Karpas-422 (cell line): Measurements from ENCODE around the gene CEP112. TPM values are rescaled to one million over a fixed set of nuclear protein-coding genes. Genes with fewer than 3 reads are reported as not detected.

ENCODE experiments used
- DNase-seq: peaks from one replicate; pipeline ENCODE4 v3.0.0-alpha.2; 2015
- H2AFZ ChIP-seq: fragments of 200-600 bp; sonication (generic); 2 replicates; pipeline ENCODE4 v1.6.1; 2014; ENCODE audit warnings: antibody characterized with exemption, low read length, mixed read lengths
- H3K27ac ChIP-seq: fragments of 200-600 bp; sonication (generic); 2 replicates; pipeline ENCODE4 v1.5.1; 2014; ENCODE audit warnings: mild to moderate bottlenecking, low read length, moderate library complexity
- H3K27me3 ChIP-seq: fragments of 200-600 bp; sonication (generic); 2 replicates; pipeline ENCODE4 v1.6.1; 2014; ENCODE audit warnings: low read length, mixed read lengths
- H3K36me3 ChIP-seq: fragments of 200-600 bp; sonication (generic); 2 replicates; pipeline ENCODE4 v1.6.1; 2014; ENCODE audit warnings: low read length, mixed read lengths; ENCODE audit not compliant: insufficient read depth
- H3K4me1 ChIP-seq: fragments of 200-600 bp; sonication (generic); 2 replicates; pipeline ENCODE4 v1.6.1; 2014; ENCODE audit warnings: mild to moderate bottlenecking, low read length, mixed read lengths
- H3K4me2 ChIP-seq: fragments of 200-600 bp; sonication (generic); 2 replicates; pipeline ENCODE4 v1.6.1; 2014; ENCODE audit warnings: low read length, low read depth, mild to moderate bottlenecking; ENCODE audit not compliant: poor library complexity, severe bottlenecking
- H3K4me3 ChIP-seq: fragments of 200-600 bp; sonication (generic); 2 replicates; pipeline ENCODE4 v1.5.1; 2014; ENCODE audit warnings: mild to moderate bottlenecking, antibody characterized with exemption, low read length, mixed read lengths
- H3K79me2 ChIP-seq: fragments of 200-600 bp; sonication (generic); 2 replicates; pipeline ENCODE4 v1.6.1; 2014; ENCODE audit warnings: mild to moderate bottlenecking, low read length, mixed read lengths
- H3K9ac ChIP-seq: fragments of 200-600 bp; sonication (generic); 2 replicates; pipeline ENCODE4 v1.6.0; 2014; ENCODE audit warnings: low read length
- H3K9me2 ChIP-seq: fragments of 200-600 bp; sonication (generic), shearing (Covaris generic); replicated peaks from 2 replicates; pipeline ENCODE4 v1.6.0; 2014; ENCODE audit warnings: mild to moderate bottlenecking, low read length, moderate library complexity; ENCODE audit not compliant: insufficient read depth
- H3K9me3 ChIP-seq: fragments of 300-700, 200-600 bp; sonication (generic); 2 replicates; pipeline ENCODE4 v1.6.1; 2014; ENCODE audit warnings: low read length, mixed read lengths
- H4K20me1 ChIP-seq: fragments of 200-600 bp; sonication (generic); 2 replicates; pipeline ENCODE4 v1.6.1; 2014; ENCODE audit warnings: mild to moderate bottlenecking, antibody characterized with exemption, low read length, low read depth; ENCODE audit not compliant: insufficient read depth
- total RNA-seq: library from RNA; depleted of rRNA; stranded (reverse); fragments of >200 nt; shearing (Covaris generic); gene quantifications from 2 replicates; pipeline ENCODE4 v1.2.3, GENCODE V29; 2014; ENCODE audit warnings: low replicate concordance

Gene CEP112
- total RNA-seq, 1 experiment from 2014 or later, result not detected

- H3K27me3 ChIP-seq, result no peaks in the 10 kb centered on the region
- no peak overlapping the region for H3K4me3 ChIP-seq
- no peaks in the 10 kb centered on the region for H3K9me3 ChIP-seq
- H3K79me2 ChIP-seq, result no peaks in the 10 kb centered on the region
- DNase-seq, result no peak
- H3K27ac ChIP-seq, result no peak overlapping the region
- H4K20me1 ChIP-seq, result no peaks in the 10 kb centered on the region
- H3K4me2 ChIP-seq, result no peak overlapping the region
- no peak overlapping the region for H2AFZ ChIP-seq
- no peak overlapping the region for H3K9ac ChIP-seq
- H3K36me3 ChIP-seq, result no peaks in the 10 kb centered on the region
- no peaks in the 10 kb centered on the region for H3K9me2 ChIP-seq
- no peaks in the 10 kb centered on the region for H3K4me1 ChIP-seq
Observed at GRCh38 chr17:66229783-66230538, 38.0 kb upstream of the CEP112 start.

- Histone ChIP-seq H4K20me1 (no peaks in the 10 kb centered on the region), H3K4me3 (no peak within 1 kb of the TSS), H2AFZ (no peak within 1 kb of the TSS), H3K79me2 (no peaks in the 10 kb centered on the region), H3K36me3 (no peaks in the 10 kb centered on the region), H3K9me3 (no peaks in the 10 kb centered on the region), H3K9me2 (no peaks in the 10 kb centered on the region), H3K9ac (no peak within 1 kb of the TSS), H3K4me1 (no peaks in the 10 kb centered on the region), H3K27me3 (no peaks in the 10 kb centered on the region), H3K27ac (no peak within 1 kb of the TSS), H3K4me2 (no peak within 1 kb of the TSS)
- no peak for DNase-seq
Observed at GRCh38 chr17:66228887-66229782, 37.2 kb upstream of the CEP112 start, which contains the start of gene APOH. TSS of gene APOH (minus strand) at chr17:66229415. CDS start at chr17:66229379, 36 bp downstream.

GRCh38 chr17:66227212-66228045 lies 35.5 kb upstream of the CEP112 start:
- DNase-seq, result no peak
- Histone ChIP-seq H3K36me3 (no peaks in the 10 kb centered on the region), H3K4me2 (no peak overlapping the region)

GRCh38 chr17:66222798-66223350 lies 30.9 kb upstream of the CEP112 start:
- no peak for DNase-seq
- Histone ChIP-seq H3K9me2 (no peaks in the 10 kb centered on the region), H3K4me1 (peaks cover 23% of the 10 kb centered on the region), H3K36me3 (no peaks in the 10 kb centered on the region), H3K4me3 (no peak overlapping the region), H3K4me2 (peak overlapping the region; percentile 38), H3K9ac (no peak overlapping the region), H3K27ac (no peak overlapping the region), H3K79me2 (no peaks in the 10 kb centered on the region), H2AFZ (no peak overlapping the region), H4K20me1 (peaks cover 3% of the 10 kb centered on the region; the same call in 1 of the 2 replicates), H3K27me3 (no peaks in the 10 kb centered on the region), H3K9me3 (no peaks in the 10 kb centered on the region)

More at GRCh38 chr17:66227212-66228045, 35.5 kb upstream of the CEP112 start:
- Histone ChIP-seq H3K9me3 (no peaks in the 10 kb centered on the region), H4K20me1 (peaks cover 3% of the 10 kb centered on the region; the same call in 1 of the 2 replicates), H3K9me2 (no peaks in the 10 kb centered on the region), H3K4me1 (peaks cover 10% of the 10 kb centered on the region), H3K27me3 (no peaks in the 10 kb centered on the region), H3K27ac (no peak overlapping the region), H2AFZ (no peak overlapping the region), H3K79me2 (no peaks in the 10 kb centered on the region), H3K9ac (no peak overlapping the region), H3K4me3 (no peak overlapping the region)

GRCh38 chr17:66221755-66222530 lies 30.0 kb upstream of the CEP112 start:
- peak overlapping the region; percentile 25; the same call in 1 of the 2 replicates for H3K27ac ChIP-seq

GRCh38 chr17:66221343-66221742 lies 29.4 kb upstream of the CEP112 start:
- H3K9me3 ChIP-seq, result no peaks in the 10 kb centered on the region
- H3K4me1 ChIP-seq, result peaks cover 23% of the 10 kb centered on the region
- no peak overlapping the region for H3K27ac ChIP-seq
- no peaks in the 10 kb centered on the region for H3K27me3 ChIP-seq
- H3K36me3 ChIP-seq, result no peaks in the 10 kb centered on the region
- H3K4me3 ChIP-seq, result no peak overlapping the region
- H3K4me2 ChIP-seq, result peak overlapping the region; percentile 38
- H3K9ac ChIP-seq, result no peak overlapping the region
- H4K20me1 ChIP-seq, result peaks cover 3% of the 10 kb centered on the region; the same call in 1 of the 2 replicates
- no peak for DNase-seq
- H3K79me2 ChIP-seq, result no peaks in the 10 kb centered on the region
- H3K9me2 ChIP-seq, result no peaks in the 10 kb centered on the region
- H2AFZ ChIP-seq, result no peak overlapping the region

More at GRCh38 chr17:66221755-66222530, 30.0 kb upstream of the CEP112 start:
- no peak overlapping the region for H2AFZ ChIP-seq
- H4K20me1 ChIP-seq, result peaks cover 3% of the 10 kb centered on the region; the same call in 1 of the 2 replicates
- peak; percentile 82 for DNase-seq
- no peaks in the 10 kb centered on the region for H3K9me2 ChIP-seq
- H3K9me3 ChIP-seq, result no peaks in the 10 kb centered on the region
- H3K9ac ChIP-seq, result no peak overlapping the region
- H3K4me3 ChIP-seq, result no peak overlapping the region
- no peaks in the 10 kb centered on the region for H3K36me3 ChIP-seq
- peaks cover 23% of the 10 kb centered on the region for H3K4me1 ChIP-seq
- H3K79me2 ChIP-seq, result no peaks in the 10 kb centered on the region
- no peaks in the 10 kb centered on the region for H3K27me3 ChIP-seq
- H3K4me2 ChIP-seq, result peak overlapping the region; percentile 38
